ENCODE measurements around the gene MAP3K3.

The MAP3K3 gene

DNA sequence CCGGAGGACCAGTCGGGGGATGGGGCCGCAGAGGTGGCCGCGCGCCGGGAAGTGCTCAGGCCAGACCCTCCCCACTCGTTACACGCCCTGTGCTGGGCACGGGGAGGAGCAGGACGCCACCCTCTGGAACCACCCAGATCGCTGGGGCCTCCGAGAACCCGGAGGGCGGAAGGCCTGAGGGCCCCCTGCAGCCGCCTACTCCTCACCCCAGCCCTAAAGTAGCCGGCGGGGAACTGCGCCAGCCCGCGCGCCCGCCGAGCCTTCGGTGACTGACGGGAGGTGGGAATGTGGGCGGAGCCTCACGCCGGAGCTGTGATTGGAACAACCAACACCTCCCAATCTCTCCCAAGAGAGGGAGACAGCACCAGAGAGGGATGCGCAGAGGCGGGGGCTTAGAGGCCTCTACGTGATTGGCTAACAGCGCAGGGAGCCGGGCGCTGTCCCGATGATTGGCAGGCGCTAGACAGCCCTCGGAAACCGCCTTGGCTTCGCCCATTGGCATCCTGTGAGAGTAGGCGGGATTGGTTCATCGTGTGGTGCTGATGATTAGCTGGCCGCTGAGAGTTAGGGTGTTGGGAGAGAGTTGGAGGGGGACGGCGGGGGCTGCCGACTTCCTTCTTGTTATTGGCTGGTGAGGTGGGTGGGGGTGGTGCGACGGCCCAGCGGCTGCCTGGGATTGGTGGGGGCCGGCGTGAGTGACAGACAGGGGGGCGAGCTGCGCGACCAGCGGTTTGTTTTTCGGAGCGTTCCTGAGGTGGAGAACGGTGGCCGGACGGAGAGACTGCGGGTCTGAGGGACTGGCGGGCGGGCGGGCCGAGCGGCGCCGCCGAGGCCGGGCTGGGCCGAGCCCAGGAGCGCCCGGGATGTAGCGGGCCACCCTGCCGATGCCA is at the start of gene MAP3K3:
TSS of gene MAP3K3 (plus strand) at position 734 of the 890 bp plus-strand sequence. CDS start 343 bp downstream, outside the sequence.
- peak; percentile 99 for DNase-seq

DNA sequence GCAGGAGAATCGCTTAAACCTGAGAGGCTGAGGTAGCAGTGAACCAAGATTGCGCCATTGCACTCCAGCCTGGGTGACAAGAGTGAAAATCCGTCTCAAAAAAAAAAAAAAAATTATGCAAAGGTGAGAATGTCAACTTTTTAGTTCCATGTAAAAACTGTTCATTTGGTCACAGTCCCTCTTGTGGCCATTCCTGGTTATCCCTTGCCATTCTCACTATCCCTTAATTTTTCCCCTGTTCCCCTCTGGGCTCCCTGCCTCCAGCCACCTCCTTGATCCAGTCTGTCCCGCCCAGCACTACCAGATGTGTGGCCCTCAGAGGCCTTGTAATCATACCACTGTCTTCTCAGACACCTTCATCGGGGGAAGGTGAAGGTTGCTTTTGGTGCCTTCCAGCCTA is 48.6 kb upstream of the MAP3K3 start:
- no peak for DNase-seq

DNA sequence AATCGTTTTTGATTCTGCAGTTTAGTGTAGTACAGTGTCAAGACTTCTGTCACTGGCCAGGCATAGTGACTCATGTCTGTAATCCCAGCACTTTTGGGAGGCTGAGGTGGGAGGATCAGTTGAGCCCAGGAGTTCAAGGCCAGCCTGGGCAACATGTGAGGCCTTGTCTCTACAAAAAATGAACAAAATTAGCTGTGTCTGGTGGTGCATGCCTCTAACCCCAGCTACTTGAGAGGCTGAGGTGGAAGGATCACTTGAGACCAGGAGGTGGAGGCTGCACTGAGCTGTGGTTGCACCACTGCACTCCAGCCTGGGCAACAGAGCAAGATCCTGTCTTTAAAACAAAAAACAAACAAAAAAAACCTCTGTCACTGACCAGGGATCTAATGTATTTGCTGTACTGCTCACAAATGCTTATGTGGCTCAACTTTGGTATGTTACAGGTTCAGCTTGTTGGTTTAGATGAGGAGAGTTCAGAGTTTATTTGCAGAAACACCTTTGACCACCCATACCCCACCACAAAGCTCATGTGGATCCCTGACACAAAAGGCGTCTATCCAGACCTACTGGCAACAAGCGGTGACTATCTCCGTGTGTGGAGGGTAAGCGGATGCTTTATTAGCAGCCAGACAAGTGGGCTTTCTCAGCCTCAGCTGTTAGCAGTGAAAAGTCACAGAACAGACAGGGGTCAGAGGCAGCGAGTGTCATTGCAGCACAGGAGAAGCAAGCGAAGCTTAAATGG is 44.0 kb upstream of the MAP3K3 start:
- DNase-seq: no peak

DNA sequence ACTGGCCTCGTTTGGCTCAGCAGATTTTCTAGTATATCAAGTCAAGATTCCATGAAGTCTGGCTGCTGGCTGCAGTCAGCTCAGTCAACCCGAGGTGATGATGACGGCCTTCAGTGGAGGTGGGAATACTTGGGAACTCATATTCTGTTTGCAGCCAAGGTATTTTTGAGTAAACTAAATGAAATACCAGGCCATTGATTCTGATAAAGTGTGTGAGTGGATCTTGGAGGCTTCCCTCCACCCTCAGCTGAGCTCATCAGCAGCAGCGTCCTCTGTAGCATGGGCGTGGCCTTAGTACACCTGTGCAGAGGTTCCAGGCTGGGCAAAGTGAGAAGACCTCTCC is 43.5 kb upstream of the MAP3K3 start:
- DNase-seq: no peak

GRCh38 chr17:63579633-63580032 is 42.6 kb upstream of the MAP3K3 start:
- DNase-seq: no peak

- DNase-seq: no peak
Measured at GRCh38 chr17:63587770-63588169, 34.4 kb upstream of the MAP3K3 start.

DNA sequence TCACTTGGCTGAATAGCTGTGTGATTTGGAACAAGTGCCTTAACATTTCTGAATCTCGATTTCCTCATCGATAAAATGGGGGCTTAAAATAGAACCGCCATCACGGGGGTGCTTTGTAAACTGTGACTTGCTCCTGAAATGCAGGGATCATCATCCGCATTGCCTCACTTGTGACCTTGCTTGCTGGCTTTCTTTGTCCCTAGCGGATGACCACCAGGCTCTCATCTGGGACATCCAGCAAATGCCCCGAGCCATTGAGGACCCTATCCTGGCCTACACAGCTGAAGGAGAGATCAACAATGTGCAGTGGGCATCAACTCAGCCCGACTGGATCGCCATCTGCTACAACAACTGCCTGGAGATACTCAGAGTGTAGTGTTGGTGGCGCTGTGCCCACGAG is 33.4 kb upstream of the MAP3K3 start:
- DNase-seq: no peak

DNA sequence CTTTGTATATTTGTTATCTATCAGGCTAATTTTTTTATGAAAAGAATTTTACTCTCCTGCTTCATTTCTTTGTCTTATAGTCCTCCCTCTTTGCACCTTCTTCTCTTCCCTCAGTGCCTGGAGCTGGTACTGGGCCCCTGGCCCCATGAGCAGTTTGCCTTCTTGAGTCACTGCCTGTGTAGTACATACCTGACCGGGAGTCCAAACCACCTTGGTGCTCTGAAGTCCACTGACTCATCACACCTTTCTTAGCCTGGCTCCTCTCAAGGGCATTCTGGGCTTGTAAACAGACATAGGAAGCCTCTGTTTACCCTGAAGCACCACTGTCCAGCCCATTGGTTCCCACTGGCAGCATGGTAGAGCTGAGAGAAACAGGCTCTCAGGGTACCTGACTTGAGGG is 32.6 kb upstream of the MAP3K3 start:
- DNase-seq: no peak

DNA sequence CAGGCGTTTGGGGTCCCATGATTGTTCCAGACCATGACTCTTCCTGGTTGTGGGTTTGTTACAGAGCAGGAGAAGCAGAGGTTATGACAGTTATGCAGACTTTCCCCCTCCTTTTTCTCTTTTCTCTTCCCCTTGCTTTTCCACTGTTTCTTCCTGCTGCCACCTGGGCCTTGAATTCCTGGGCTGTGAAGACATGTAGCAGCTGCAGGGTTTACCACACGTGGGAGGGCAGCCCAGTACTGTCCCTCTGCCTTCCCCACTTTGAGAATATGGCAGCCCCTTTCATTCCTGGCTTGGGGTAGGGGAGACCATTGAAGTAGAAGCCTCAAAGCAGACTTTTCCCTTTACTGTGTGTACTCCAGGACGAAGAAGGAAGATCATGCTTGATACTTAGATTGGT is 29.4 kb upstream of the MAP3K3 start:
- no peak for DNase-seq

GRCh38 chr17:63595132-63595531 is 27.1 kb upstream of the MAP3K3 start:
- no peak for DNase-seq

DNA sequence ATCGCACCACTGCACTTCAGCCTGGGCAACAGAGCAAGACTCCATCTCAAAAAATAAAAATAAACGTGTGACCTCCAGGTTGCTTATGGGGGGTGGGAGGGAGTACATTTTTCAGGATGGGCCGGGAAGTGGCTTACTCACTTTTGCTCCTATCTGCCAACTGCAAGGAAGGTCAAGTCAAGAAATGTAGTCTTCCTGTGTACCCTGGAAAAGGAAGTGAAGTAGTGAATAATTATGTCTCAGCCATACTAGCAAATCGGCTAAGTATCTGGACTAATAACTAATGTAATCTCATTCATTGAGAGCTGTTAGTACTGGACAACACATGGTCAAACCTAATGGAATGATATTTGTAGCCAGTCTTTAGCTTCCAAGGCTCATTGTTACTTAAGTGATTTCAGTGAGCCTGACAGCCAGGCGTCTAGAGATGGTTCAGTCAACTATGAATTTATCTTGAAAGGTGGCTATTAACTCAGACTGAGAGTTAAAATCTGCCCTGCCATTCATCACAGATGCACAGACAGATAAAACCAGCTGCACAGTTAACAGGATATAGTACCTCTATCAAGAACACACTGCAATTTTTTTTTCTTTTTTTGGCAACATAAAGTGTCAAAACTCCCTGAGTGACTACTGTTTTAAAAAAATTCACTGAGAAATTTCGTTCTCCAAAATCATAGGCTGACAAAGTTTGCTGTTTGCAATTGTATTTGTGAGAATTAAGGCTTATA is 25.2 kb upstream of the MAP3K3 start:
- no peak for DNase-seq

DNA sequence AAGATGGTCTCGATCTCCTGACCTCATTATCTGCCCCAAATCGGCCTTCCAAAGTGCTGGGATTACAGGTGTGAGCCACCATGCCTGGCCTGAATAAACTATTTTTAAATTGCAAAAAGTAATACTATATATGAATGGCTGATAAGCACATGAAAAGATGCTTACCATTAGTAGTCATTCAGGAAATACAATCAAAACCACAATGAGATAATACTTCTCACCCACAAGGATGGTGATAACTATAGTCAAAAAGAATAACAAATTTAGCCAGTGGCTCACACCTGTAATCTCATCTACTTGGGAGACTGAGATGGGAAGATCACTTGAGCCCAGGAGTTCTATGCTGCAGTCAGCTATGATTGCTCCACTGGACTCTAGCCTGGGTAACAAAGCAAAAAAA is 23.9 kb upstream of the MAP3K3 start:
- no peak for DNase-seq

DNA sequence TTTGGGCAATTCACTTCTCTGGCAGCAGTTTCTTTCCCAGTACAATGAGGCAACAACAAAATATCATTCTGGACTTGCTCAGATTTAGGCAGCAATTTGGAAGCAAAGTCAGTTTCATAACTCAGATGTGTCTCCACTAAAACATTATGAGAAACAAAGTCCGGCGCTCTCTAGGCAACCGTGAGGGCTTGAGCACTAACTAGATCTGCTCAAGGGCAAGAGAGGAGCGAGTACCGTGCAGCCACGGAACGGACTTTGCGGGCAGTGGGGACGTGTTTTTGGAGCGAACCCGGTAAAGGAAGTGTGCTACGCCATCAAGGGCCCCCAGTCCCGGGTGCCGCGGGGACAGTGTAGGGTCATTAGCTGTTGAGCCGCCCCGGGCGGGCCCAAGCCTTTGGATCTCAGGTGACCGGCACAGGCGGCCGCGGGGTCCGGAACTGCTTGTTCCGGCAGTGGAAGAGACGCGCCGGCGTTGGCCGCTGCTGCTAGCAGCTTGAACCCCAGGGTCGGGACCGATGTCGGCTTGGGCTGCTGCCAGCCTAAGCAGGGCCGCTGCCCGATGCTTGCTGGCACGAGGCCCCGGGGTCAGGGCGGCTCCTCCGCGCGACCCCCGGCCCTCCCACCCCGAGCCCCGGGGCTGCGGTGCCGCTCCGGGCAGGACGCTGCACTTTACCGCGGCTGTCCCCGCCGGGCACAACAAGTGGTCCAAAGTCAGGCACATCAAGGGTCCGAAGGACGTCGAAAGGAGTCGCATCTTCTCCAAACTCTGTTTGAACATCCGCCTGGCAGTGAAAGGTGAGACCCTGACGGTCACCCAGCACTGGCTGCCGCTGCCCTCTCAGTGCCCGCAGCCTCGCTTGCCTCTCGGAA is 21.4 kb upstream of the MAP3K3 start, which contains the start of gene TACO1:
TSS of gene TACO1 (plus strand) at position 327 of the 870 bp plus-strand sequence. CDS start at position 516, 189 bp downstream.
- DNase-seq: peak; percentile 57

DNA sequence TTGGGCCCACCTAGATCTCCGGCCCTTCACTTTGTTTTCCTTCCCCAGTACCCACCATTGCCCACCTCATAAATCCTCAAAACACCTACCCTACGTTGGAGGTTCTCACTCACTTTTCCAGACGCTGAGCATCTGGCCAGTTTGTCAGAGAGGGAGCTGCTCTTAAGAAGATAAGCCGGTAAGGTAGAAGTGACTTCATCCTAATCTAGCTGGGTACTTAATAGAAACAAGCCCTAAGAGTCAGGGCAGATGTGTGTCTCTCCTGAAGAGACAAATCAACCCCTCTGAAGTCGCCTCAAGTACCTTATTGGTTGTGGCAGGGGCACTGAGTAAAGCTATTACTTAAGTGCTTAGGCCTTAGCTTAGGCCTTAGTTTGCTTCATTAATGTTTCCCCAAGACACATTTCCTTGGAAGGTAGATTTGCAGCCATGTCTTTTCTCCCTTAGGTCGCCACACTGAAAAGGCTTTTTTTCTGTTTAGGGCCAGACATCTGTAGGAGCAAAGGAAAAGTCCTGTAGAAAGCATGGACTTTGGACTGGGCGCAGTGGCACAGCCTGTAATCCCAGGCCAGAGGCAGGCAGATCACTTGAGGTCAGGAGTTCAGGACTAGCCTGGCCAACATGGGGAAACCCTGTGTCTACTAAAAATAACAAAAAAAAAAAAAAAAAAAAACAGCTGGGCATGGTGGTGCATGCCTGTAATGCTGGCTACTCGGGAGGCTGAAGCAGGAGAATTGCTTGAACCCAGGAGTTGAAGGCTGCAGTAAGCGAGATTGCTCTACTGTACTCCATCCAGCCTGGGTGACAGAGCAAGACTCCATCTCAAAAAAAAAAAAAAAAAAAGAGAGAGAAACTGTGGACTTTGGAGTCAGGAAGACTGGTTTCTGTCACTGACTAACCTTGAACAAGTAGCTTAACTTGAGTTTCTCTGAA is 20.5 kb upstream of the MAP3K3 start:
- no peak for DNase-seq

DNA sequence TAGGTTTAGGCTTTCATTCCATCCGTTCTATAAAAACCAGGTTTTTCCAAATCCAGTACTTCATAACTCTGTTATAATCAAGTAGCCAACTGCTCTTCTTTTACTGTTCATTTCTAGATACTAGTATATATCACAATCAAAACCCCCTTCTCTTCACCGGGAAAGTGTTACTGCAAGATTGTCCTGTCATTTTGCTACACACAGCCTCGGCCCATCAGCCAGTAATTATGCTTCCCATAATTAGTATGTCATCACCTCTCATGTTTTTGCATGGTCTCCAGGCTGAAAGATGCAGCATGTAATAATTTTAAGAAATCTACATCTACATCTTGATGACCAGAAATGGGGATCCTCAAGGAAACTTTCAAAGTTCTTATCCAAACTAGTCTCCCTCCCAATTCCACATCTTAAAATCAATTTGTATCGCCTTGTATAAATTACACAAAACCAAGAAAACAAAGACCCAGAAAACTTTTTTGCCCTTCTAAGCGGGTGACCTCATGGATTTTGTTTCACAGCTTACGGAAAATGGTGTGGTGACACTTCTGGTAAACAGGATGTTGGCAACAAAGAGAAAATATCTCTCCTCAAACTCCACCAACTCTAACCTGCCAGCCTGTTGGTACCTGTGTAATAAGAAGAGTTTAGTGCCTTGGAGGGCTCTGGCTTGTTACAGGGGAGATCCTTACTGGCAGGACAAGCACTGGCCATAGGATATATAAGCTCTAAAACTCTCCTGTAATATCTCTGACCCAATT is 12.2 kb upstream of the MAP3K3 start:
- no peak for DNase-seq

GRCh38 chr17:63610854-63611253 is 11.4 kb upstream of the MAP3K3 start:
- no peak for DNase-seq

GRCh38 chr17:63611354-63611753 is 10.9 kb upstream of the MAP3K3 start:
- no peak for DNase-seq

GRCh38 chr17:63613663-63614062 is 8.6 kb upstream of the MAP3K3 start:
- DNase-seq: no peak

DNA sequence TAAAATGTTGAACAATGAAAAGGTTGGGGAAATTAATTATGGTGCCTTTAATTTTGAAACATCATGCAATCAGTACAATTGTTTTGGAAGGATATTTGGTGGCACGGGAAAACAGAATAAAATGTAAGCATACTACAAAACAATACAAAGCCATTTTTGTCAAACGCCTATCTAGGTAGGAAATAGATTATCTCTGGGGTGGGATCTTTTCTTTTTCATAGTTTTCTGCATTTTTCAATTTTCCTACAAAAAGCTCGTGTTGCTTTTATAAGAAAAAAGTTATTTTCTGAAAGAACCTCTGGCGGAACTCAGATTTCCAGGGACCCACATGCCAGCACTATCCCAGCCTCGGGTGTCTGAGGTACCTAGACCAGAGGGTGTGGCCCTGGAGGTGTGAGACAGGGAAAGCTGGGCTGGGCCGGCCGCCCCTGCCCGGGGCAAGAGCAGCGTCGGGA is 961 bp upstream of the MAP3K3 start:
- DNase-seq: no peak
